Esophagus muscularis mucosa (tissue), 3 donors: ENCODE measurements around the gene SNAPC2.

Source experiments
- POLR2A ChIP-seq: fragments of 450-650 bp; IDR thresholded peaks from one replicate; pipeline ENCODE4 v1.6.1; 2017; ENCODE audit warnings: antibody characterized with exemption, moderate library complexity, mild to moderate bottlenecking, low read depth
- TF ChIP-seq, protein P1 (sequence below), 3 experiments: fragments of 200-600 bp in 2 of 3; fragments of 450-650 bp in 1 of 3; sonication (generic) in 2 of 3; IDR thresholded peaks; one replicate each; pipeline ENCODE4 v1.5.1; 2017 to 2019; ENCODE audit warnings: antibody characterized with exemption in 3 of 3, mild to moderate bottlenecking in 2 of 3, moderate library complexity in 1 of 3

DNA sequence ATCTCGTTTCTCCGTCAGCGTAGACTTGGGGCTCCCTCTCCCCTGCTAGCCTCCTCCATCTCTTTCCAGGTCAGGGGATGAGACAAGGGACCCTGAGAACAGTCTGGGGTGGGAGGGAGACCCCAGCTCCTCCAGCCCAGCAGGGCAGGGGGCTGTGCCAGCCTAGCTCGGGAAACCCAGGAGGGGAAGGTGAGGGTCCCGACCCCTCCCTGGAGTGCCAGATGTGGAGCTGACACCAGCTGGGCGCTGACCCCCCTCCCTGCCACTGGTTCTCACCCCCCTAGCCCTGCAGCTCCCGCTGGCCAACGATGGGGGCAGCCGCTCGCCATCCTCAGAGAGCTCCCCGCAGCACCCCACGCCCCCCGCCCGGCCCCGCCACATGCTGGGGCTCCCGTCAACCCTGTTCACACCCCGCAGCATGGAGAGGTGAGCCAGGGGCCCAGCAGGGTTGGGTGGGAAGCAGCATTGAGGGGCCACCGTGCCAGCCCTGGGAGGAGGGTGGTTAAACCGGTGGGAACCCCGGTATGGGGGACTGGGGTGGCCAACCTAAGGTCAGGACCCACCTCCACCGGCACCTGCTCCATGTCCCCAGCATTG, 10.6 kb upstream of the SNAPC2 start:
- TF ChIP-seq POLR2A = no peak
- TF ChIP-seq, protein P1, sequence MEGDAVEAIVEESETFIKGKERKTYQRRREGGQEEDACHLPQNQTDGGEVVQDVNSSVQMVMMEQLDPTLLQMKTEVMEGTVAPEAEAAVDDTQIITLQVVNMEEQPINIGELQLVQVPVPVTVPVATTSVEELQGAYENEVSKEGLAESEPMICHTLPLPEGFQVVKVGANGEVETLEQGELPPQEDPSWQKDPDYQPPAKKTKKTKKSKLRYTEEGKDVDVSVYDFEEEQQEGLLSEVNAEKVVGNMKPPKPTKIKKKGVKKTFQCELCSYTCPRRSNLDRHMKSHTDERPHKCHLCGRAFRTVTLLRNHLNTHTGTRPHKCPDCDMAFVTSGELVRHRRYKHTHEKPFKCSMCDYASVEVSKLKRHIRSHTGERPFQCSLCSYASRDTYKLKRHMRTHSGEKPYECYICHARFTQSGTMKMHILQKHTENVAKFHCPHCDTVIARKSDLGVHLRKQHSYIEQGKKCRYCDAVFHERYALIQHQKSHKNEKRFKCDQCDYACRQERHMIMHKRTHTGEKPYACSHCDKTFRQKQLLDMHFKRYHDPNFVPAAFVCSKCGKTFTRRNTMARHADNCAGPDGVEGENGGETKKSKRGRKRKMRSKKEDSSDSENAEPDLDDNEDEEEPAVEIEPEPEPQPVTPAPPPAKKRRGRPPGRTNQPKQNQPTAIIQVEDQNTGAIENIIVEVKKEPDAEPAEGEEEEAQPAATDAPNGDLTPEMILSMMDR (IDR thresholded peaks at IDR 0.05) = no peak
